AG04450 (cell line): Measurements from ENCODE around the gene SYNE2. TPM values are rescaled to one million over a fixed set of nuclear protein-coding genes. Genes with fewer than 3 reads are reported as not detected.
"Not testable (repeated sequence)": the region's sequence is repeated elsewhere in the genome, so short reads cannot be mapped to it uniquely, and the experiment has no call there.

ENCODE experiments used
- CTCF ChIA-PET: fragments of 300-600, 350-600 bp; formaldehyde crosslinking; extraction: SDS; loops from one replicate; lab custom pipeline; 2022; ENCODE audit warnings: antibody characterized with exemption, inconsistent platforms; lab: Charles Lee
- POLR2A ChIA-PET: fragments of 350-600 bp; formaldehyde crosslinking; extraction: SDS; loops from one replicate; lab custom pipeline; 2021; ENCODE audit warnings: antibody characterized with exemption, inconsistent platforms; lab: Yijun Ruan, JAX
- DNase-seq: peaks from one replicate; pipeline ENCODE4 v3.0.0-alpha.2; 2011; ENCODE audit warnings: low read depth, low spot score
- H3K27ac ChIP-seq: one replicate; pipeline ENCODE4 v1.5.1; 2012; ENCODE audit warnings: low read depth, low read length, control low read depth
- H3K27me3 ChIP-seq: one replicate; pipeline ENCODE4 v1.6.0; 2012; ENCODE audit warnings: low read length; ENCODE audit not compliant: control insufficient read depth, insufficient read depth
- H3K4me3 ChIP-seq: 2 replicates; pipeline ENCODE4 v1.5.1; 2011; ENCODE audit warnings: mild to moderate bottlenecking, low read depth, low read length, control low read depth
- H3K9me3 ChIP-seq: 2 replicates; pipeline ENCODE4 v1.5.1; 2012; ENCODE audit warnings: low read length; ENCODE audit not compliant: control insufficient read depth, insufficient read depth
- polyA plus RNA-seq: library from polyadenylated mRNA; depleted of rRNA; stranded (reverse); fragments of >200 nt; gene quantifications from 2 replicates; pipeline ENCODE4 v1.2.3, GENCODE V29; 2011
- TF ChIP-seq, protein P1 (sequence below): IDR thresholded peaks from 2 replicates; pipeline ENCODE4 v1.5.1; 2011; ENCODE audit warnings: low read depth, low read length, control low read depth, inconsistent platforms

SYNE2 gene
- polyA plus RNA-seq, 1 experiment = 6.1 TPM

DNA sequence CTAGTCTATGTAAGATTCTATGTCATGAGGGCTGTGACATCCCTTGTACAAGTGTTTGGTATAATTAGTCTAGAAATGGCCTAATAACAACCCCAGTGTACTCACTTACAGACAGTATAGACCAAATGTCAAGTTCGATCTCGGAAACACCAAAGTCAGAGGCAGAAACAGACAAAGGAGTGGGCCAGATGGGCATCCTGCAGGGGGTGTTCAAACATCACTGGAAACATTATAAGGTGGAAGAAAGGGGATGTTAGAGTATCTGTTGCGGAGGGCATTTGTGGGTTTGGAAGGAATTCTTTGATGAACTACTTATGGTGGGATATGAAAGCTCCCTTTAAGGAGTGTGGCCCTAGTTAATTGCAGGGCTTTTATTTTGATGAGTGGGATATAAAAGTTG is 306.8 kb downstream of the SYNE2 start:
- Histone ChIP-seq H3K27me3 (no peaks in the 10 kb centered on the region), H3K9me3 (no peaks in the 10 kb centered on the region), H3K4me3 (no peak overlapping the region), H3K27ac (no peak overlapping the region)
- TF ChIP-seq, protein P1, sequence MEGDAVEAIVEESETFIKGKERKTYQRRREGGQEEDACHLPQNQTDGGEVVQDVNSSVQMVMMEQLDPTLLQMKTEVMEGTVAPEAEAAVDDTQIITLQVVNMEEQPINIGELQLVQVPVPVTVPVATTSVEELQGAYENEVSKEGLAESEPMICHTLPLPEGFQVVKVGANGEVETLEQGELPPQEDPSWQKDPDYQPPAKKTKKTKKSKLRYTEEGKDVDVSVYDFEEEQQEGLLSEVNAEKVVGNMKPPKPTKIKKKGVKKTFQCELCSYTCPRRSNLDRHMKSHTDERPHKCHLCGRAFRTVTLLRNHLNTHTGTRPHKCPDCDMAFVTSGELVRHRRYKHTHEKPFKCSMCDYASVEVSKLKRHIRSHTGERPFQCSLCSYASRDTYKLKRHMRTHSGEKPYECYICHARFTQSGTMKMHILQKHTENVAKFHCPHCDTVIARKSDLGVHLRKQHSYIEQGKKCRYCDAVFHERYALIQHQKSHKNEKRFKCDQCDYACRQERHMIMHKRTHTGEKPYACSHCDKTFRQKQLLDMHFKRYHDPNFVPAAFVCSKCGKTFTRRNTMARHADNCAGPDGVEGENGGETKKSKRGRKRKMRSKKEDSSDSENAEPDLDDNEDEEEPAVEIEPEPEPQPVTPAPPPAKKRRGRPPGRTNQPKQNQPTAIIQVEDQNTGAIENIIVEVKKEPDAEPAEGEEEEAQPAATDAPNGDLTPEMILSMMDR = no peak
- ChIA-PET POLR2A (no interaction called here), CTCF (no interaction called here)
- DNase-seq = no peak

DNA sequence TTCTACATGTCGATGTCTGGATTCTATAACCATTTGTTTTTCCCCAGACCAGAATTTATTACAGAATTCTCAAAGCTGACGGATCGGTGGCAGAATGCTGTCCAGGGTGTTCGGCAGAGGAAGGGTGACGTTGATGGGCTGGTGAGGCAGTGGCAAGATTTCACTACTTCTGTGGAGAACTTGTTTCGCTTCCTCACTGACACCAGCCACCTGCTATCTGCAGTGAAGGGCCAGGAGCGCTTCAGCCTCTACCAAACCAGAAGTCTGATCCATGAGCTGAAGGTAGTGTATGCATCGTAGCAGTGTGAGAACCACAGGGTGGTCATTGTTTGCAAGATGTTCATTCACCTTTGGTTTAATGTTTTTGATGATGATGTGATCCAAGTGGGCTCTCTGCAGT is 317.4 kb downstream of the SYNE2 start:
- Histone ChIP-seq H3K27me3 (no peaks in the 10 kb centered on the region), H3K4me3 (no peak overlapping the region), H3K9me3 (no peaks in the 10 kb centered on the region), H3K27ac (no peak overlapping the region)
- DNase-seq = no peak
- CTCF ChIA-PET = no interaction called here
- POLR2A ChIA-PET = no interaction called here
- TF ChIP-seq, protein P1 = no peak

DNA sequence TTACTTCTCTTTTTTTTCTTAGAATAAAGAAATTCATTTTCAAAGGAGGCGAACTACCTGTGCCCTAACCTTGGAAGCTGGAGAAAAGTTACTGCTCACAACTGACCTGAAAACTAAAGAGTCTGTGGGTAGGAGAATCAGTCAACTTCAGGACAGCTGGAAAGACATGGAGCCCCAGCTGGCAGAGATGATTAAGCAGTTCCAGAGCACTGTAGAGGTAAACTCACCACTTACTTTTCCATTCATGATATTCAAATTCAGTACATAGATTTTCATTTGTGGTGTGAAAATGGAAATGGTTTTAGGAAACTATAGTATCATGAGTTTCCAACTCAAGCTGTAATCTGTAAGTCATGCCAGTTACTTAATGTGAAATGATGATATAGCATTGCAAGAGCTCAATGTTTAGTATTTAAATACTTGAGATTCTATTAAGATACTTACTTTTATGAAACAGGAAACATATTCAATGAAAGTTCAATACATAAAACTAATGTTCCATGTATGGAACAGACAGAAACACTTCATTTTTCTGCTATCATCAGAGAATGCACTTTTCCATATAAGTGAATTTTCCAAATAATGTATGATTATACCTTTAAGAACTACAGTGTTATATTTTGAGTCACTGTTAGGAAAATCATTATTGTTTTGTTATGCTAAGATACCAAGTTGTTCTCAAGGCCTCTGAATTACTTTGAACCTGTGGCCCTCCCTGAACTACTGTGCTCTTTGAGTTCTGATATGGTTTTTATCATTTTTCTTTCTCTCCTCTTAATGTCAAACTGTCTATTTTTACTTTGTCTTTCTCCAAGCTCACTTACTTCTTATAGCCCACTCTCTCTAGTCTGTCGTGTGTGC is 322.3 kb downstream of the SYNE2 start:
- Histone ChIP-seq H3K27ac (no peak overlapping the region), H3K27me3 (no peaks in the 10 kb centered on the region), H3K4me3 (no peak overlapping the region), H3K9me3 (no peaks in the 10 kb centered on the region)
- POLR2A ChIA-PET = no interaction called here
- TF ChIP-seq, protein P1 = no peak
- no peak for DNase-seq
- CTCF ChIA-PET = interaction anchor here (0.7 kb wide), 1 partner anchor 147 kb away, joined by 3 read pairs; no protein-coding TSS in a partner anchor

DNA sequence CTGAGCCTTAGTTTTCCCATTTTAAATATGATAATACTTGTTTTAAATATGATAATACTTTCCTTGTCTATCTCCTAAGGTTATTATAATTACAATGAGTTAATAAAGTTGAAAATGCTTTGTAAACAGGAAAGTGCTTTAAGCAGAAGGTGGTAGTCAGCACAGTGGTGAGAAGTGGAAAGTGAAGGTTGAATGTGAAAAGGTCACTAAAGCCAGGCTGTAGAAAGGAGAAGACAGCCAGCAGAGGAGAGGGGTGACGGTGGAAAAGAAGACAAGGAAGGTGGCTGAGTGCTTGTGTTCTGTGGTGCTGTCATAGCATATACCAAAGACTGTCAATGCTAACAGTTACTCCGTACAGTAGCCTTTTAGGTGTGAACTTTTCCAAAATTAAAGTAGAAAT is 323.5 kb downstream of the SYNE2 start:
- Histone ChIP-seq H3K27ac (no peak overlapping the region), H3K27me3 (no peaks in the 10 kb centered on the region), H3K4me3 (no peak overlapping the region), H3K9me3 (no peaks in the 10 kb centered on the region)
- CTCF ChIA-PET = no interaction called here
- POLR2A ChIA-PET = no interaction called here
- no peak for DNase-seq
- TF ChIP-seq, protein P1 = no peak

DNA sequence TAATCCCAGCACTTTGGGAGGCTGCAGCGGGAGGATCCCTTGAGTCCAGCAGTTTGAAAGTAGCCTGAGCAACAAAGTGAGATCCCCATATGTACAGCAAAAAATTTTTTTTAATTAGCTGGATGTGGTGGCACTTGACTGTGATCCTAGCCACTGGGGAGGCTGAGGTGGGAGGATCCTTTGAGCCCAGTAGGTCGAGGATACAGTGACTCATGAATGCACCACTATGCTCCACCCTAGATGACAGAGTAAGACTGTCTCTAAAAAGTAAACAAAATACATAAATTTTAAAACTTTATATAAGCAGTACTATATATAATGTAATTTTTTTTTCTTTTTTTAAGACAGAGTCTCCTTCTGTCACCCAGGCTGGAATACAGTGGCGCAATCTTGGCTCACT is 326.0 kb downstream of the SYNE2 start:
- Histone ChIP-seq H3K27me3 (no peaks in the 10 kb centered on the region), H3K4me3 (no peak overlapping the region), H3K9me3 (no peaks in the 10 kb centered on the region), H3K27ac (no peak overlapping the region)
- no peak for DNase-seq
- POLR2A ChIA-PET = no interaction called here
- CTCF ChIA-PET = no interaction called here
- TF ChIP-seq, protein P1 = no peak

DNA sequence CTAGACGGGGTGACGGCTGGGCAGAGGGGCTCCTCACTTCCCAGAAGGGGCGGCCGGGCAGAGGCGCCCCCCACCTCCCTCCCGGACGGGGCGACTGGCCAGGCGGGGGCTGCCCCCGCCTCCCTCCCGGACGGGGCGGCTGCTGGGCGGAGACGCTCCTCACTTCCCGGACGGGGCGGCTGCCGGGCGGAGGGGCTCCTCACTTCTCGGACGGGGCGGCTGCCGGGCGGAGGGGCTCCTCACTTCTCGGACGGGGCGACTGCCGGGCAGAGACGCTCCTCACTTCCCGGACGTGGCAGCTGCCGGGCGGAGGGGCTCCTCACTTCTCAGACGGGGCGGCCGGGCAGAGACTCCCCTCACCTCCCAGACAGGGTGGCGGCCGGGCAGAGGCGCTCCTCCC is 330.1 kb downstream of the SYNE2 start:
- H3K9me3 ChIP-seq, H3K4me3 ChIP-seq, CTCF ChIA-PET, POLR2A ChIA-PET, DNase-seq, H3K27ac ChIP-seq, H3K27me3 ChIP-seq: not testable (repeated sequence)
